B cell (primary cell): ENCODE results near the gene NCK2. TPM values are rescaled to one million over a fixed set of nuclear protein-coding genes. Genes with fewer than 3 reads are reported as not detected.

Source experiments
- ATAC-seq: fragments of 200-7000 bp; cut with Tn5 transposase; one replicate; pipeline ENCODE4 v1.10.0; 2021; ENCODE audit warnings: low read depth, mild to moderate bottlenecking, moderate number of reproducible peaks, moderate library complexity
- CTCF ChIA-PET: fragments of 350-600 bp; sonication (Branson Sonifier 250); formaldehyde crosslinking; loops from one replicate; lab custom pipeline; 2021; ENCODE audit warnings: antibody characterized with exemption, inconsistent platforms; lab: Charles Lee
- POLR2A ChIA-PET: fragments of 350-600 bp; sonication (Branson Sonifier 250); formaldehyde crosslinking; loops from one replicate; lab custom pipeline; 2021; ENCODE audit warnings: antibody characterized with exemption; lab: Charles Lee
- DNase-seq: peaks from one replicate; pipeline ENCODE4 v3.0.0; 2013
- H2AFZ ChIP-seq: 2 replicates; pipeline ENCODE4 v1.6.1; 2012; ENCODE audit warnings: mild to moderate bottlenecking, low read depth, low read length; ENCODE audit not compliant: insufficient read depth, poor library complexity, severe bottlenecking
- H3K27ac ChIP-seq, 2 donors: 1 replicate in 1 of 2; 2 replicates in 1 of 2; pipeline ENCODE4 v1.5.1; 2012 to 2013; ENCODE audit warnings: low read length in 2 of 2, mild to moderate bottlenecking in 2 of 2, moderate library complexity in 1 of 2
- H3K27me3 ChIP-seq, 4 experiments: fragments of 200-600 bp in 1 of 4; sonication (generic) in 1 of 4; replicated peaks in 1 of 4; 1 replicate in 2 of 4; 2 replicates in 2 of 4; pipeline versions ENCODE4 v1.6.1 to v1.7.0; 2013 to 2016; ENCODE audit warnings: low read length in 3 of 4, mild to moderate bottlenecking in 2 of 4, mixed read lengths in 1 of 4, moderate library complexity in 1 of 4; ENCODE audit not compliant: insufficient read depth in 4 of 4, control insufficient read depth in 3 of 4; ENCODE audit errors: control extremely low read depth in 1 of 4
- H3K36me3 ChIP-seq, 2 experiments: replicated peaks in 1 of 2; 1 replicate in 1 of 2; 2 replicates in 1 of 2; pipeline versions ENCODE4 v1.6.1 to v1.7.1; 2013; ENCODE audit warnings: low read length in 1 of 2; ENCODE audit not compliant: insufficient read depth in 2 of 2, control insufficient read depth in 1 of 2; ENCODE audit errors: control extremely low read depth in 1 of 2, extremely low read depth in 1 of 2
- H3K4me1 ChIP-seq, 2 donors: fragments of 200-600 bp in 1 of 2; sonication (generic) in 1 of 2; 1 replicate in 1 of 2; 2 replicates in 1 of 2; pipeline versions ENCODE4 v1.5.1 to v1.6.1; 2013 to 2017; ENCODE audit warnings: low read length in 2 of 2; ENCODE audit not compliant: control insufficient read depth in 2 of 2, insufficient read depth in 2 of 2
- H3K4me2 ChIP-seq: replicated peaks from 2 replicates; pipeline ENCODE3; 2012; ENCODE audit warnings: mild to moderate bottlenecking, low read depth, low read length; ENCODE audit not compliant: poor library complexity, severe bottlenecking
- H3K4me3 ChIP-seq, 5 experiments: fragments of 200-600 bp in 1 of 5; sonication (generic) in 1 of 5; 1 replicate in 3 of 5; 2 replicates in 2 of 5; pipeline versions ENCODE4 v1.5.1 to v1.7.0; 2011 to 2016; ENCODE audit warnings: low read length in 4 of 5, mild to moderate bottlenecking in 4 of 5, low read depth in 2 of 5, control low read depth in 1 of 5, moderate library complexity in 1 of 5; ENCODE audit not compliant: insufficient read depth in 1 of 5; ENCODE audit errors: control extremely low read depth in 1 of 5, extremely low read depth in 1 of 5
- H3K79me2 ChIP-seq: fragments of 200-600 bp; sonication (generic); one replicate; pipeline ENCODE4 v1.6.0; 2016; ENCODE audit warnings: low read length; ENCODE audit not compliant: control insufficient read depth, insufficient read depth
- H3K9ac ChIP-seq: fragments of 200-600 bp; sonication (generic); 2 replicates; pipeline ENCODE4 v1.6.1; 2017; ENCODE audit warnings: mild to moderate bottlenecking, low read length, moderate library complexity
- H3K9me3 ChIP-seq, 3 donors: one replicate each; pipeline versions ENCODE4 v1.6.1 to v1.7.1; 2013; ENCODE audit warnings: low read length in 2 of 3; ENCODE audit not compliant: control insufficient read depth in 2 of 3, insufficient read depth in 1 of 3; ENCODE audit errors: control extremely low read depth in 1 of 3
- H4K20me1 ChIP-seq: 2 replicates; pipeline ENCODE4 v1.6.0; 2012; ENCODE audit warnings: mild to moderate bottlenecking, low read length; ENCODE audit not compliant: insufficient read depth, control insufficient read depth, poor library complexity, severe bottlenecking
- H3K27ac Mint-ChIP-seq: one replicate; pipeline ENCODE4 v1.8.0; 2021; ENCODE audit warnings: mixed read lengths
- H3K27me3 Mint-ChIP-seq: one replicate; pipeline ENCODE4 v1.8.0; 2021; ENCODE audit warnings: mixed read lengths
- H3K4me1 Mint-ChIP-seq: one replicate; pipeline ENCODE4 v1.8.0; 2021; ENCODE audit warnings: mixed read lengths
- H3K4me3 Mint-ChIP-seq: one replicate; pipeline ENCODE4 v1.8.0; 2021; ENCODE audit warnings: mixed read lengths
- H3K9me3 Mint-ChIP-seq: one replicate; pipeline ENCODE4 v1.8.0; 2022; ENCODE audit warnings: mixed read lengths; ENCODE audit not compliant: insufficient read depth
- EZH2 ChIP-seq: IDR thresholded peaks from 2 replicates; pipeline ENCODE4 v1.6.1; 2012; ENCODE audit warnings: borderline replicate concordance, low read depth, mild to moderate bottlenecking, moderate library complexity, low read length; ENCODE audit not compliant: insufficient read depth, poor library complexity, severe bottlenecking
- WGBS: methylation state at CpG from one replicate; pipeline ENCODE4 v1.1.5; 2013; ENCODE audit warnings: missing lambda C conversion rate; ENCODE audit not compliant: insufficient coverage; 5-methylcytosine and 5-hydroxymethylcytosine counted together
- intact Hi-C: fragments of 100-400 bp; cut with micrococcal nuclease; formaldehyde crosslinking; loops from one replicate; pipeline ENCODE4 v1.10.0; 2022
- polyA plus RNA-seq: library from polyadenylated mRNA; depleted of rRNA; stranded (reverse); fragments of >200 nt; gene quantifications from 2 replicates; pipeline ENCODE4 v1.2.3, GENCODE V29; 2012
- total RNA-seq, 2 donors: library from RNA; stranded (reverse); fragments of 120-200 nt in 1 of 2; gene quantifications; 1 replicate in 1 of 2; 2 replicates in 1 of 2; pipeline versions ENCODE4 v1.2.3 to v1.2.4, GENCODE V29; 2013 to 2022
- TF ChIP-seq, protein P1 (sequence below): fragments of 200-600 bp; IDR thresholded peaks from one replicate; pipeline ENCODE4 v1.8.0; 2022; ENCODE audit warnings: antibody characterized with exemption, mild to moderate bottlenecking

Gene NCK2
- total and polyA plus RNA-seq, 2 donors (not counting 1 experiment from before 2014, with no cell fraction given), result 64.2 to 72.3 TPM

DNA sequence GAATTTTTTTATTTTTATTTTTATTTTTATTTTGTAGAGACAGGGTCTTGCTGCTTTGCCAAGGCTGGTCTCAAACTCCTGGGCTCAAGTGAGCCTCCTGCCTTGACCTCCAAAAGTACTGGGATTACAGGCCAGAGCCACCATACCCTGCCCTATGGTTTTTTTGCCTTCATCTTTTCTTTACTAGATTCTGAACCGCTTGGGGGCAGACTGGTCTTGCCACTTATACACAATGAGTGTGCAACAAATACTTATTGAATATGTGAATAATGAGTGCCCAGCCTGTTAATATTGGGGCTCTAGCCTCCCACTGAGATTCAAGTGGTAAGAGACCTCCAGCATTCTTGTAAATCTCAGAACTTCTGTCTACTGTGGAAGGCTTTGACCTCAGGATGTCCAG is 3.9 kb downstream of the NCK2 start:
- H3K9ac ChIP-seq, result peak overlapping the region; percentile 36
- no peak for ATAC-seq
- no peak for DNase-seq
- peaks cover 0 to 23% of the 10 kb centered on the region in 2 experiments for H3K36me3 ChIP-seq
- H3K4me1 ChIP-seq, result peaks cover 71 to 77% of the 10 kb centered on the region in 2 donors
- ChIA-PET POLR2A (interaction anchor here (1.2 kb wide), 1 partner anchor 10 kb away, joined by 4 read pairs; no protein-coding TSS in a partner anchor), CTCF (interaction anchor here (1.2 to 1.7 kb wide), 2 partner anchors 27 to 172 kb away, joined by 4 read pairs; no protein-coding TSS in a partner anchor)
- H3K27me3 ChIP-seq, result no peaks in the 10 kb centered on the region
- WGBS, result no CpG with 5 or more reads among the region's 1 CpG
- H3K4me3 ChIP-seq, result peak overlapping the region in 3 of 5 experiments; percentile 1 to 40 (median 4)
- peak overlapping the region; percentile 17 to 84 for H3K27ac ChIP-seq
- H3K79me2 ChIP-seq, result peaks cover 86% of the 10 kb centered on the region
- peak overlapping the region; percentile 88 for H3K4me2 ChIP-seq
- intact Hi-C loops, result loop anchor here (5.0 to 10.0 kb wide), 2 partner anchors 84 to 414 kb away; partner anchors contain the start of gene C2orf49
- H2AFZ ChIP-seq, result no peak overlapping the region
- peaks cover 0 to 6% (median 0%) of the 10 kb centered on the region in 3 donors for H3K9me3 ChIP-seq
- Mint-ChIP-seq H3K27me3 (no peaks in the 10 kb centered on the region), H3K27ac (peak overlapping the region; percentile 17), H3K4me3 (peak overlapping the region; percentile 49), H3K4me1 (peaks cover 79% of the 10 kb centered on the region), H3K9me3 (no peaks in the 10 kb centered on the region)
- H4K20me1 ChIP-seq, result peaks cover 59% of the 10 kb centered on the region
- TF ChIP-seq EZH2, result no peak
- TF ChIP-seq, protein P1, sequence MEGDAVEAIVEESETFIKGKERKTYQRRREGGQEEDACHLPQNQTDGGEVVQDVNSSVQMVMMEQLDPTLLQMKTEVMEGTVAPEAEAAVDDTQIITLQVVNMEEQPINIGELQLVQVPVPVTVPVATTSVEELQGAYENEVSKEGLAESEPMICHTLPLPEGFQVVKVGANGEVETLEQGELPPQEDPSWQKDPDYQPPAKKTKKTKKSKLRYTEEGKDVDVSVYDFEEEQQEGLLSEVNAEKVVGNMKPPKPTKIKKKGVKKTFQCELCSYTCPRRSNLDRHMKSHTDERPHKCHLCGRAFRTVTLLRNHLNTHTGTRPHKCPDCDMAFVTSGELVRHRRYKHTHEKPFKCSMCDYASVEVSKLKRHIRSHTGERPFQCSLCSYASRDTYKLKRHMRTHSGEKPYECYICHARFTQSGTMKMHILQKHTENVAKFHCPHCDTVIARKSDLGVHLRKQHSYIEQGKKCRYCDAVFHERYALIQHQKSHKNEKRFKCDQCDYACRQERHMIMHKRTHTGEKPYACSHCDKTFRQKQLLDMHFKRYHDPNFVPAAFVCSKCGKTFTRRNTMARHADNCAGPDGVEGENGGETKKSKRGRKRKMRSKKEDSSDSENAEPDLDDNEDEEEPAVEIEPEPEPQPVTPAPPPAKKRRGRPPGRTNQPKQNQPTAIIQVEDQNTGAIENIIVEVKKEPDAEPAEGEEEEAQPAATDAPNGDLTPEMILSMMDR, result no peak
